Measurements from ENCODE around the gene L3MBTL3.

DNA sequence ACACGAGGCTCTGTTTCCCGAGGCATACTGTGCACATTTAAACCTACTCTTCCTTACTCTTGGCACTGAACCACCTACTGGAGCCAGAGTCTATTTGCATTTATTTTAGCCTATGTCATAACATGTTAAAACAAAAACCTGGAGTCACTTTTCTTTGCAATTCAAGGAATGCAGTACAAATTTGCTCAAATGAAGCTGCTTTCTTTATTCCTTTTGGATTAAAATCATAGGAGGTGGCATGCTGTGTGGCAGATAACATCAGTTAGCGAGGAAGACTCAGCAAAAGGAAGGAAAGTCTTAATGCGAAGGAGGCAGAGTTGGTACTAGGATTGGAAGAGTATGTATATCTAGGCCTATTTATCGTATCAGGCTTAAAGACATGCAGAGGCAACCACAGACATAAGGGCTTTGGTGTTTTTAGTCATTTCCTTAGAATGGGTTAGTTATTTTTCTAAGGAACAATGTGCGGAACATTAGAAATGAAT, 111.4 kb downstream of the L3MBTL3 start:
- no peak for TF ChIP-seq POLR2A (IDR thresholded peaks at IDR 0.05; ENCODE audit: low read depth)
- TF ChIP-seq, protein P1, sequence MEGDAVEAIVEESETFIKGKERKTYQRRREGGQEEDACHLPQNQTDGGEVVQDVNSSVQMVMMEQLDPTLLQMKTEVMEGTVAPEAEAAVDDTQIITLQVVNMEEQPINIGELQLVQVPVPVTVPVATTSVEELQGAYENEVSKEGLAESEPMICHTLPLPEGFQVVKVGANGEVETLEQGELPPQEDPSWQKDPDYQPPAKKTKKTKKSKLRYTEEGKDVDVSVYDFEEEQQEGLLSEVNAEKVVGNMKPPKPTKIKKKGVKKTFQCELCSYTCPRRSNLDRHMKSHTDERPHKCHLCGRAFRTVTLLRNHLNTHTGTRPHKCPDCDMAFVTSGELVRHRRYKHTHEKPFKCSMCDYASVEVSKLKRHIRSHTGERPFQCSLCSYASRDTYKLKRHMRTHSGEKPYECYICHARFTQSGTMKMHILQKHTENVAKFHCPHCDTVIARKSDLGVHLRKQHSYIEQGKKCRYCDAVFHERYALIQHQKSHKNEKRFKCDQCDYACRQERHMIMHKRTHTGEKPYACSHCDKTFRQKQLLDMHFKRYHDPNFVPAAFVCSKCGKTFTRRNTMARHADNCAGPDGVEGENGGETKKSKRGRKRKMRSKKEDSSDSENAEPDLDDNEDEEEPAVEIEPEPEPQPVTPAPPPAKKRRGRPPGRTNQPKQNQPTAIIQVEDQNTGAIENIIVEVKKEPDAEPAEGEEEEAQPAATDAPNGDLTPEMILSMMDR (IDR thresholded peaks at IDR 0.05), result no peak
- TF ChIP-seq EP300 (IDR thresholded peaks at IDR 0.05), result no peak

Measured in esophagus muscularis mucosa (tissue), 4 donors.